Fibroblast of the aortic adventitia (primary cell): ENCODE results near the gene TBC1D25. TPM values are rescaled to one million over a fixed set of nuclear protein-coding genes. Genes with fewer than 3 reads are reported as not detected.

ENCODE experiments used
- DNase-seq: peaks from one replicate; pipeline ENCODE4 v3.0.0-alpha.2; 2010; ENCODE audit warnings: low read depth
- H3K4me3 ChIP-seq: 2 replicates; pipeline ENCODE4 v1.5.1; 2011; ENCODE audit warnings: low read depth, mild to moderate bottlenecking, control low read depth, low read length, moderate library complexity
- CTCF ChIP-seq: IDR thresholded peaks from 2 replicates; pipeline ENCODE4 v1.5.1; 2011; ENCODE audit warnings: mild to moderate bottlenecking, low read length, control low read depth, inconsistent platforms; ENCODE audit not compliant: insufficient read depth
- total RNA-seq: library from RNA; depleted of rRNA; stranded (reverse); fragments of >200 nt; gene quantifications from 2 replicates; pipeline ENCODE4 v1.2.3, GENCODE V29; 2012; ENCODE audit warnings: low replicate concordance

The TBC1D25 gene
- total RNA-seq, 1 donor = 8.0 TPM

- H3K4me3 ChIP-seq = no peak overlapping the region
- no peak for TF ChIP-seq CTCF
- DNase-seq = no peak
Measured at GRCh38 chrX:48584698-48585097, 45.2 kb downstream of the TBC1D25 start.

GRCh38 chrX:48589482-48590162 lies 50.1 kb downstream of the TBC1D25 start:
- no peak for TF ChIP-seq CTCF
- no peak overlapping the region for H3K4me3 ChIP-seq
- DNase-seq = no peak

- DNase-seq = no peak
- no peak overlapping the region for H3K4me3 ChIP-seq
- no peak for TF ChIP-seq CTCF
Measured at GRCh38 chrX:48590203-48591103, 50.9 kb downstream of the TBC1D25 start.

GRCh38 chrX:48591255-48591791 lies 51.8 kb downstream of the TBC1D25 start:
- TF ChIP-seq CTCF = no peak
- DNase-seq = peak; percentile 50
- no peak overlapping the region for H3K4me3 ChIP-seq

GRCh38 chrX:48592971-48593370 lies 53.5 kb downstream of the TBC1D25 start:
- no peak for TF ChIP-seq CTCF
- no peak for DNase-seq
- no peak overlapping the region for H3K4me3 ChIP-seq

GRCh38 chrX:48595929-48596328 lies 56.4 kb downstream of the TBC1D25 start:
- no peak overlapping the region for H3K4me3 ChIP-seq
- TF ChIP-seq CTCF = no peak
- DNase-seq = no peak
